DMS53 treated with DMSO at 0.1 percent for 48 hours (cell line): ENCODE results near the gene EGF.
"Not testable (repeated sequence)": the region's sequence is repeated elsewhere in the genome, so short reads cannot be mapped to it uniquely, and the experiment has no call there.

ENCODE experiments used
- DNase-seq: peaks from one replicate; lab custom pipeline; 2025; ENCODE audit not compliant: unreplicated experiment; lab: John Stamatoyannopoulos, UW

EGF gene

GRCh38 chr4:109914322-109914721 lies 1.6 kb downstream of the EGF start:
- DNase-seq: no peak

DNA sequence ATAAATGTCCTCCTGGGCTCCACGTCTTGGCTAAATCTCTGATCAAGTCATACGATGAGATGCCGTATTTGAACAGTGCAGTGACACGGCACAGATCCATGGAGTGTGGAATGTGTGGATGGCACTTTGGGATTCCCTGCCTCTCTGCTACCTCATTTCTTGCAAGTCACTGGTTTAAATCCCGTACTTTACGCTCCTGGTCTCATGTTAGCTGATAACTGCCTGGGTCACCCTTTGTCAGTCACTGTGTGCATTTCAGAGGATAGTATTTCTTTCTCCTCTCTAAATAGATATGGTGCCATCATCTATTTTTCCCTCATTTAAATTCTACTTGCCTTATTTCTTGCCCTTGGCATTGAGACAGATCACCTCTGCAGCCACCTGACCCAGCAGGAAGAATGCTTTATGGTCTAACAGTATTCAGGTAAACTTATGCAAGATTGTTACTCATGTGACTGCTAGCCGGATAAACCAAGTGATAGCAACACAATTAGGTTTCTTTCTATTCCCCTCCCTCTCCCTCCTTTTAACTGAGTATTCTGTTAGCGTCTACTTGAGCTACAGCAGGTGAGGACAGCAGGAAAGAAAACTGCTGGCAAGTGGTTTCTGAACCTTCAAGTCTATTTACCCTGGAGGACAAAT lies 2.8 kb downstream of the EGF start:
- no peak for DNase-seq

- no peak for DNase-seq
Measured at GRCh38 chr4:109916027-109916409, 3.3 kb downstream of the EGF start.

GRCh38 chr4:109921384-109921808 lies 8.7 kb downstream of the EGF start:
- DNase-seq: no peak

- no peak for DNase-seq
Measured at GRCh38 chr4:109925396-109925795, 12.7 kb downstream of the EGF start.

DNA sequence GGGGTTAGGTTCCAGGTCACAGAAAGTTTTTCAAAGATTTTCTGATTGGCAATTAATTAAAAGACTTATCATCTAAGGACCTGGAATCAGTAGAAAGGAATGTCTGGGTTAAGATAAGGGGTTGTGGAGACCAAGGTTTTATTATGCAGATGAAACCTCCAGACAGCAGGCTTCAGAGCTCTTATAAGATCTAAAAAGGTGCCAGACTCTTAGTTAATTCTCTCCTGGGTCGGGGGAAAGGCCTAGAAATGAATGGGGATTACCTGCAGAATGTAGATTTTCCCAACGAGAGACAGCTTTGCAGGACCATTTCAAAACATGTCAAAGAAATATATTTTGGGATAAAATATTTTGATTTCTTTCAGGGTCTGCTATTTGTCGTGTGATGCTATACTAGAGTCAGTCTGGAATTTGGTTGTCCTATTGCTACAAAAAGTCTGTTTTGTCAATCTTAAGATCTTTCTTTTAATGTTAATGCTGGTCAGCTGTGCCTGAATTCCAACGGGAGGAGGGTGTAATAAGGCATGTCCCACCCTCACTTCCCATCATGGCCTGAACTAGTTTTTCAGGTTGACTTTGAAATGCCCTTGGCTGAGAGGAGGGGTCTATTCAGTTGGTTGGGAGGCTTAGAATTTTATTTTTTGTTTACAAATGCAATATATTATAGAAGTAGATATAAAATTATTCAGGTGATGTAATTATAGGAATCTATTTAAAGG lies 15.8 kb downstream of the EGF start:
- no peak for DNase-seq

GRCh38 chr4:109930464-109930863 lies 17.8 kb downstream of the EGF start:
- no peak for DNase-seq

DNA sequence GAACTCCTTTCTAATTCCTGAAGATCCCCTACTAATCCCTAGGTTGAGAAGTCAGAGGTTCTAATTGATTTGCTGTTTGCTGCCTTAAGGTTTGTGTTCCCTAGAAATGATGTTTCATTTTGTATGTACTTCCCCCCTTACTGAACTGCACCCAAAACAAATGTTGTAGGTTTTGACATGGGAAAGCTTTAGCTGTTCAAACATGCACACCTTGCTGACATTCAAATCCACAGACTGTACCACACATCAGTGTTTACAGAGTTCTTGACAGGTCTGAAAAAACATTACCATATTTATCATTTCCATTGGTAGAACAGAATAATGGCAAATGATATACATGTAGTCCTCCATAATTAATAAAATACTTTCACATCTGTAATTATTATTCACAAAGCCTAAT lies 18.2 kb downstream of the EGF start:
- peak; percentile 18 for DNase-seq

GRCh38 chr4:109931318-109931717 lies 18.6 kb downstream of the EGF start:
- no peak for DNase-seq

- DNase-seq: not testable (repeated sequence)
Measured at GRCh38 chr4:109937352-109937751, 24.7 kb downstream of the EGF start.

DNA sequence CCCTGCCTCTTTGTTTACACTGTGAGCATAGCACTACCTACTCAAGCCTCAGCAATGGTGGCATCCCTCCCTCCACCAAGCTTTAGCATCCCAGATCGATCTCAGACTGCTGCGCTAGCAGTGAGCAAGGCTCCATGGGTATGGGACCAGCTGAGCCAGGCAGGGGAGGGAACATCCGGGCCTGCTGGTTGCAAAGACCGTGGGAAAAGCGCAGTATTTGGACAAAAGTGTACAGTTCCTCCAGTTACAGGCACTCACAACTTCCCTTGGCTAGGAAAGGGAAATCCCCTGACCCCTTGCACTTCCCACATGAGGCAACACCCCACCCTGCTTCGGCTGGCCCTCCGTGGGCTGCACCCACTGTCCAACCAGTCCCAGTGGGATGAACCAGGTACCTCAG lies 26.5 kb downstream of the EGF start:
- no peak for DNase-seq

DNA sequence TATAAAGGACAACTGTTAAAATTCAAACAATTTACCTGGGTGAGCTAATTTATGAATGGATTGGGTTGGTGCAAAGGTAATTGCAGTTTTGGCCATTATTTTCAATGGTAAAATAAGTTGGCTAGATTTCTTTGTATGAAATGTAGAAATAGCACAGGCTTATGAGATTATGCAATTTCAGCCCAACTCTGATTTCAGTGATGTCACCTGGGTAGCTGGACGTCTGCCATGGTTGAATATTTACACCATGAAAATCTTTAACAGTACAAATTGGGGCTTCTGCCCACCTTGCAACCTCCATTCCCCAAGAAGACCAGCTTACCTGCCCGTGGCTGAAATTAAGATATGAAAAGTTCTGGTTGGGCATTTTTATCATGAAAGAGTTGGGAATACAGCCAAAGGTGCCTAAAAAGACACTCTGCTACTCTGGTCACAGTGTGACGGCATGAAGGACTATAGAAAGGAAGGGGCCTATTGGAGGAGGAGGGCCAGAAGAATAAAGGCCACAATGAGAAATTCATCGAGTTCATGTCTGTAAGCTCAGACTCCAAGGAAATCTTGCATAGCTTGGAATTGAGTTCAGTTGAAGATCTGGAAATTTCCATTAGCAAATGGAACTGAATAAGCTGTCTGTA lies 29.7 kb downstream of the EGF start:
- DNase-seq: no peak

GRCh38 chr4:109943745-109944144 lies 31.1 kb downstream of the EGF start:
- DNase-seq: no peak

- no peak for DNase-seq
Measured at GRCh38 chr4:109944591-109944990, 31.9 kb downstream of the EGF start.

- DNase-seq: peak; percentile 1
Measured at GRCh38 chr4:109945056-109945455, 32.4 kb downstream of the EGF start.

- no peak for DNase-seq
Measured at GRCh38 chr4:109946120-109946519, 33.4 kb downstream of the EGF start.

GRCh38 chr4:109947457-109947856 lies 34.8 kb downstream of the EGF start:
- DNase-seq: peak; percentile 1

- no peak for DNase-seq
Measured at GRCh38 chr4:109947918-109948317, 35.2 kb downstream of the EGF start.

DNA sequence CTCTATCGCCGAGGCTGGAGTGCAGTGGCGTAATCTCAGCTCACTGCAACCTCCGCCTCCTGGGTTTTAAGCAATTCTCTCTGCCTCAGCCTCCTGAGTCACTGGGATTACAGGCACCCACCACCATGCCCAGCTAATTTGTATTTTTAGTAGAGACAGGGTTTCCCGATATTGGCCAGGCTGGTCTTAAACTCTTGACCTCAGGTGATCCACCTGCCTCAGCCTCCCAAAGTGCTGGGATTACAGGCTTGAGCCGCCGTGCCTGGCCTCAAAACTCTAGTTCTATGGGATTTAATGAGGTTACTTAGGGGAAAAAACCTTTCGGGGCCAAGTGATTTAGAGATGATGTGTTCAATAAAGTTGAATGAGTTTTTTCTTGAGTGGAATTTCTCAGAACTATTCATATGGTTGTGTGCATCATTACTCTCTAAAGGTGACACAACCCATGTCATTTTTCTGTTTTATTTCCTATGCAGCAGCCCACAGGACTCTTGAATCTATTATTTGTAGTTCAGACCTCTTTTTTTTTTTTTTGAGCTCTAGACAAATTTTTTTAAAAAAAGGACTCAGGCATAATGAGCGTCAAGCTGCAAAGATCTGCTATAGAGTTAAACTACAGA lies 36.5 kb downstream of the EGF start:
- not testable (repeated sequence) for DNase-seq

DNA sequence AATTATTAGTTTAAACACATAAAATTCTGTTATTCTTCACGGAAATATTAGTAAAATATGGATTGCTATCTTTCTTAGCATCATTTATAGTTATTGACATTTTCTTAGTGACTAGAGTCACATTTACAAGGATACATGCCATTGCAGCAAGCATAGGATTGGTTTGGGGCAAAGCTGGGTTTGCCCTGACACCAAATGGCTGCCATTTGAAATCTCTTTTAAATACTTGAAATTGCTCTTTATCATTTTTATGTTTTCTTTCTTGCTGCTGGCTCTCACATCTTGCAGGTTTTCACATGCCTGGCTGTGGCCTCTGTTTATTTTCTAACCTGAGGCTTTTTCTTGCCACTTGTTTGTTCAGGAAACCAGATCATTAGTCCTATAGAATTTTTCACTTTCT lies 39.9 kb downstream of the EGF start:
- no peak for DNase-seq

GRCh38 chr4:109953556-109953955 lies 40.9 kb downstream of the EGF start:
- DNase-seq: no peak

GRCh38 chr4:109955146-109955545 lies 42.5 kb downstream of the EGF start:
- DNase-seq: no peak
